Esophagus mucosa (tissue), 1 donor: Measurements from ENCODE around the gene PCSK6. TPM values are rescaled to one million over a fixed set of nuclear protein-coding genes. Genes with fewer than 3 reads are reported as not detected.

Experiments used
- ATAC-seq: fragments of 200-7000 bp; cut with Tn5 transposase; one replicate; pipeline ENCODE4 v1.9.1; 2020
- total RNA-seq: library from RNA; stranded (reverse); gene quantifications from one replicate; pipeline ENCODE4 v1.2.4, GENCODE V29; 2023
- donor health status: DM: yes; HTN: yes; CAD: no.

The PCSK6 gene
- total RNA-seq, 1 donor from 2014 or later = 6.7 TPM

- no peak for ATAC-seq
These were observed 165.5 kb downstream of the PCSK6 start for GRCh38 chr15:101323793-101324523.

GRCh38 chr15:101322854-101323477 lies 166.5 kb downstream of the PCSK6 start:
- no peak for ATAC-seq

GRCh38 chr15:101322016-101322695 lies 167.4 kb downstream of the PCSK6 start:
- ATAC-seq = no peak

- no peak for ATAC-seq
These were observed 168.9 kb downstream of the PCSK6 start for GRCh38 chr15:101320501-101321052.

DNA sequence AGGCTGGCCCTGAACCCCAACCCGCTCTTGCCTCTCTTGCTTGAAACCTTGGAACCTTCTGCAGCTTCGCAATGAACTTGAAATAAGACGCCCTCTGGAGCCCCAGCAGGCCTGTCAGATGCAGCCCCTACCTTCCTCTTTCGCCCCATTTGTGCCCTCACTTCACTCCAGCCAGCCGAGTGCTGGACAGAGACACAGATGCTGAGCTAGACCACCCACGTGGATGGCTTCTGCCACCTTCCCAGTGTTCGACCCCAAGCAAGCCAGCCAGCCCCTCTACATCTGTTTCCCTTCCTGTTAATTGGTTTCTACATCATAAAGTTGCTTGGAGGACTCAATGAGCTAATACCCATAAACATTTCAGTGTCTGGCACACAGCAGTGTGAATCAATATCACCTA lies 170.7 kb downstream of the PCSK6 start:
- ATAC-seq = no peak

DNA sequence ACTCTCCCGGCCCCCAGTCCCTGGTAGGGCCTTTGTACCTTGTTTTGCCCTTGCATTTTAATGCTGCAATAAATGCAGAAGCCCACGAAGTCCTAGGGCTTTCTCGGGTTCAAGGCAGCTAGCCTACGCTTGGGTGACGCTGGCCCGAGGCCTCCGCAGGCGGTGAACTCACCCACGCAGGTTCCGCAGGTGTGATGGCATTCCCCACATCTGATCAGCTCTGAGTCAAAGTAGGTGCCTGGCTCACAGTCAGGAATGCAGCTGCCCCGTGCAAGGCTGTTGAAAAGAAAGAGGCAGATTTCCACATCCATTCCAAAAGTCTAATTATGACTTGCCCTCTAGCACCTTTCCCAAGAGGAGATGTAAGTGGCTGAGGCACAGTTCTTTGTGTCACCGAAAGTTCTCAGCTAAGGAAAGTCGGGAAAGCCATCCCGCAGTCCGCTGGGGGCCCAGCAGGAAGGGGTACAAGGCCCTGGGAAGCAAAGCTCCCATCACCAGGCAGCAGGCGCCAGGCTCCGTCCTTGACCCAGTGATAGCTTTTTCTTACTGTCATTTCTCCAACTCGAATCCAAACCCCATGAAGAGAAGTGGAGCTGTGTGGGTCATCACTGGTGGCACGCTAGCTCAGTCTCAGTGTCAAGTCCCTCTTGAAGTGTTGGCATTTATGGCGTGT lies 171.2 kb downstream of the PCSK6 start:
- peak; percentile 93 for ATAC-seq

- ATAC-seq = no peak
These were observed 172.1 kb downstream of the PCSK6 start for GRCh38 chr15:101317336-101317872.

GRCh38 chr15:101316529-101316928 lies 173.0 kb downstream of the PCSK6 start:
- ATAC-seq = peak; percentile 72

- no peak for ATAC-seq
These were observed 173.8 kb downstream of the PCSK6 start for GRCh38 chr15:101315736-101316135.

GRCh38 chr15:101314336-101315125 lies 175.0 kb downstream of the PCSK6 start:
- no peak for ATAC-seq

DNA sequence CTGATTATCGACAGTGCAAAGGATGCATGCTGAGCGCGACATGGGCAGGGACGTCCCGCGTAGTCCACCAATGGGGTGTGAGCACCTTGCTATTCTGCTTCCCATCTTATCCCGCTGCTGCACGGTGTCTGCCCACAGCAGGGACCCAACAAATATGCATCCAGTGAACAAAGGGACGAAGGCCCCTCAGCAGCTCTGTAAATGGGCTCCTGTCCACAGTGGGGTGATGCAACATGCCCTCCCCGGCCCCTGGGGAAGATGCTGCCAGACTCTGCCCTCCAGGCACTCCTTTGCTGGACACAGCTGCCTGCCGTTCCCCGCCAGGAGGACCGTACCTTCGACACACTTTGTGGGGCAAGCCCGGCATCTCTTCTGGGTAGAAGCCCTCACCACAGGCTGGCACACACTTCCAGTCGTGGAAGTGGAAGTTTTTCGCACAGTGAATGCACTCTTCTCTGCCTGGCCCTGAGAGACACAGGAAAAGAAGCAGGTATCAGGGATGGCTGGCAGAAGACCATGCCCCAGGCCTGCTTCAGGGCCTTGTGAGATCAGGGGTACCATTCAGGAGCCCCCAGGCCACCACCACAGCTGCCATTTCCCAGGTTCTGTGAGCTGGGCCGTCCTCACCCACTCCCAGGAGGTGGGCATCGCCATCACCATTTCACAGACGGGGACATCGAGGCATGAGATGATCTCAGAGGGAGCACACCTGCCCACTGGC lies 176.3 kb downstream of the PCSK6 start:
- no peak for ATAC-seq

GRCh38 chr15:101310508-101310907 lies 179.0 kb downstream of the PCSK6 start:
- ATAC-seq = no peak

- ATAC-seq = no peak
These were observed 179.4 kb downstream of the PCSK6 start for GRCh38 chr15:101310161-101310480.

DNA sequence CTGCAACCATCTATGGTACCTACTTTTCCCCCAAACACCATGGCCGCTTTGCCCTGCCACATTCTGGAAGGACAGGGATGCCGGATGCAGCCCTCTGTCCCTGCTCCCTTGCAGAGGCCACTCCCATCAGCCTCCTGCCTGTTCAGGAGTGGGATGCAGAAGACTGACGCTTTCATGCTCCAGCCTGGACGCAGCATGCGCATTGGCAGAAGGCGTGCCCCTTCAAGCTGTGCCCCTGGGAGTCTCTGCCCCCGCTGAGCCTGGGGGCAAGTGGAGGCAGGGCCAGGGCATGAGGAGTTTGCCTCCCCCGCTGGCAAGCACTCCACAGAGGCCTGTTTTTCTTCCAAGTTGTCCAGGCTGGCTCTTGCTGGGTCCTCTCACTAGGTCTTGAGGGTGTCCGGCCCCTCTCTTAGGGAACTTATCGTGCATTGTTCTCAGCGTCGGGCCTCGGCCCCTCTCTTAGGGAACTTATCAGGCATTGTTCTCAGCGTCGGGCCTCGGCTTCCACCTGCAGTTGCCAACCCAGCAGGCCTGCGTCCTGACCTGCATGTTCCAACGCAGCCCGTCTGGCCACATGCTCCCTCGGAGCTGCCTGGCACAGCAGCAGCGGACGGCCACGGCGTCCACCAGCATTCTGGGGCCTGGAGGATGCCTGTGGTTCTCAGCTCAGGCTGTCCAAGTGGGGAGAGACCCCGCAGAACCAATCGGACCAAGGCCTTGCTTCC lies 179.9 kb downstream of the PCSK6 start:
- ATAC-seq = no peak

DNA sequence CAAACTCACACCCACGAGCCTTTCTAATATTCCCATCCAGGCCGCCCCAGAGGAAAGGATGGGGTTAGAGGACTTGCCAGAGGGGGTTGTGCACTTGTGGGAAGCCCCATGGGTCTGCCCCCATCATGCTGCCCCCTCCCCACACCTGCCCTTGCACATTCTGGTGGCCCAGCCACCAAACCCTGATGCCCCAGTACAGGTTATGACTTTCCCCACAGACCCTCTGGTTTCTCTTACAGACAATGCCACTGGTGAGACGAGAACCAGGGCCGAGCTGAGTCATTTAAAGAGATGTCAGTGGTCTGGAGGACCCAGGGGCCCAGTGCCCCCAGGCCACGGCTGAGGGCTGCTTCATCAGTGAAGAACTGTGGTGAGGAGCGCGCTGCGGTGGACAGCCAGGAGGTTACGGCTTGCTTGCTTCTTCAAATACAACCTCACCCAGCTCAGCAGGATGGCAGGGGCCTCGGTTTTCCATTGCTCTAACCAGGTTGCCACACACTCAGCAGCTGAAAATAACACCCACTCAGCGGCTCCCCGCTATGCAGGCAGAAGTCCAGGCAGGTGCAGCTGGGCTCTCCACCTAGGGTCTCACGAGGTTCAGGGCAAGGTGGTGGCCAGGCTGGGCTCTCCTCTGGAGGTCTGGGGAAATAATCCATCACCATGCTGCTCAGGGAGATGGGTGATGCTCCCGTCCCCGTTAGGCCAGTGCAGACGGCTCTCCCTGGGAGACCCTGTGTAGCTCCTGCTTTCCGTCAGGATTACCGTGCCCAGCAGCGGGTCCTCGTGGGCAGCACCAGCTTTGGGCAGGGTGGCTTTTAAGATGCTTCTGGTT lies 180.7 kb downstream of the PCSK6 start:
- ATAC-seq = no peak

- no peak for ATAC-seq
These were observed 181.5 kb downstream of the PCSK6 start for GRCh38 chr15:101307897-101308603.

- no peak for ATAC-seq
These were observed 182.2 kb downstream of the PCSK6 start for GRCh38 chr15:101307048-101307896.
